GM12878 (cell line): ENCODE results near the gene PPP2R5C. TPM values are rescaled to one million over a fixed set of nuclear protein-coding genes. Genes with fewer than 3 reads are reported as not detected.

ENCODE experiments used
- ATAC-seq: fragments of 200-7000 bp; cut with Tn5 transposase; 3 replicates; pipeline ENCODE4 v1.9.1; 2020; ENCODE audit warnings: mild to moderate bottlenecking, moderate library complexity
- BruUV-seq: library from RNA; stranded (reverse); fragments of 400-500 nt; replicated peaks from 2 replicates; lab custom pipeline; 2021; lab: Mats Ljungman, UMichigan
- CTCF ChIA-PET: fragments of 300-600 bp; sonication (Branson Sonifier 250); formaldehyde crosslinking; extraction: SDS; loops from one replicate; lab custom pipeline; 2021; ENCODE audit warnings: inconsistent platforms; lab: Yijun Ruan, JAX
- POLR2A ChIA-PET: fragments of 350-600 bp; formaldehyde crosslinking; extraction: SDS; loops from one replicate; lab custom pipeline; 2021; ENCODE audit warnings: inconsistent platforms; lab: Charles Lee
- RAD21 ChIA-PET: fragments of 300-600 bp; sonication (Branson Sonifier 250); formaldehyde crosslinking; loops from one replicate; lab custom pipeline; 2023; ENCODE audit warnings: antibody characterized with exemption; ENCODE audit not compliant: unreplicated experiment; lab: Charles Lee
- SMC1A ChIA-PET: fragments of 300-600 bp; sonication (Branson Sonifier 250); formaldehyde crosslinking; loops from one replicate; lab custom pipeline; 2023; ENCODE audit not compliant: unreplicated experiment, uncharacterized antibody; lab: Charles Lee
- DNase-seq: peaks from one replicate; pipeline ENCODE4 v3.0.0-alpha.2; 2011; ENCODE audit warnings: low read depth, low spot score
- FAIRE-seq: peaks from 3 replicates; lab custom pipeline; 2011; peaks lifted over from hg19 to GRCh38; lab: Jason Lieb, UNC
- H2AFZ ChIP-seq: 2 replicates; pipeline ENCODE4 v1.6.0; 2011; ENCODE audit warnings: low read depth, low read length, control low read depth; ENCODE audit not compliant: control insufficient read depth
- H3K27ac ChIP-seq: 2 replicates; pipeline ENCODE4 v1.5.1; 2011; ENCODE audit warnings: control low read depth; ENCODE audit not compliant: control insufficient read depth, insufficient read depth
- H3K27me3 ChIP-seq, 2 experiments: replicated peaks in 1 of 2; 2 replicates each; pipeline versions ENCODE4 v1.6.0 to v1.6.1; 2011; ENCODE audit warnings: low read length in 1 of 2; ENCODE audit not compliant: control insufficient read depth in 2 of 2, insufficient read depth in 2 of 2
- H3K36me3 ChIP-seq, 2 experiments: 2 replicates each; pipeline ENCODE4 v1.5.1; 2011; ENCODE audit warnings: low read length in 1 of 2; ENCODE audit not compliant: control insufficient read depth in 2 of 2, insufficient read depth in 2 of 2
- H3K4me1 ChIP-seq: 2 replicates; pipeline ENCODE4 v1.6.1; 2011; ENCODE audit warnings: mild to moderate bottlenecking, low read length, moderate library complexity, mixed read lengths; ENCODE audit not compliant: control insufficient read depth, insufficient read depth
- H3K4me2 ChIP-seq: 2 replicates; pipeline ENCODE4 v1.6.0; 2011; ENCODE audit warnings: control low read depth; ENCODE audit not compliant: control insufficient read depth, insufficient read depth
- H3K4me3 ChIP-seq: fragments of 200-600 bp; sonication (generic); 2 replicates; pipeline ENCODE4 v1.5.1; 2016
- H3K79me2 ChIP-seq: 2 replicates; pipeline ENCODE4 v1.6.0; 2011; ENCODE audit warnings: low read length; ENCODE audit not compliant: control insufficient read depth, insufficient read depth
- H3K9ac ChIP-seq: 2 replicates; pipeline ENCODE4 v1.8.0; 2011; ENCODE audit warnings: low read length, control low read depth, mixed read lengths; ENCODE audit not compliant: control insufficient read depth, insufficient read depth
- H3K9me3 ChIP-seq: replicated peaks from 3 replicates; pipeline ENCODE4 v1.5.1; 2011; ENCODE audit warnings: mild to moderate bottlenecking, low read length; ENCODE audit not compliant: control insufficient read depth, insufficient read depth
- H4K20me1 ChIP-seq: 2 replicates; pipeline ENCODE4 v1.6.0; 2011; ENCODE audit not compliant: control insufficient read depth, insufficient read depth
- BHLHE40 ChIP-seq, 2 experiments: fragments of 450-650 bp in 1 of 2; IDR thresholded peaks; 2 replicates each; pipeline ENCODE4 v1.6.1; 2011 to 2017; ENCODE audit warnings: low read depth in 2 of 2, borderline replicate concordance in 1 of 2, improper control_type of control experiment in 1 of 2, low read length in 1 of 2, mild to moderate bottlenecking in 1 of 2
- DPF2 ChIP-seq: fragments of 450-650 bp; IDR thresholded peaks from 2 replicates; pipeline ENCODE4 v1.6.1; 2017; ENCODE audit warnings: mild to moderate bottlenecking
- GATAD2B ChIP-seq: fragments of 450-650 bp; conservative IDR thresholded peaks from 2 replicates; pipeline ENCODE4 v1.6.1; 2017; ENCODE audit warnings: low read depth, mild to moderate bottlenecking, moderate library complexity
- MEF2B ChIP-seq: fragments of 450-650 bp; IDR thresholded peaks from 2 replicates; pipeline ENCODE4 v1.6.1; 2018; ENCODE audit warnings: mild to moderate bottlenecking, moderate library complexity; ENCODE audit not compliant: partially characterized antibody, poor library complexity, severe bottlenecking
- TARDBP ChIP-seq: IDR thresholded peaks from 2 replicates; pipeline ENCODE4 v1.6.1; 2016; ENCODE audit warnings: borderline replicate concordance
- TCF7 ChIP-seq: IDR thresholded peaks from 2 replicates; pipeline ENCODE4 v1.6.1; 2014; ENCODE audit warnings: antibody characterized with exemption, borderline replicate concordance
- USF1 ChIP-seq: IDR thresholded peaks from 2 replicates; pipeline ENCODE4 v1.6.1; 2011; ENCODE audit warnings: borderline replicate concordance, low read depth, mild to moderate bottlenecking, moderate library complexity, mixed read lengths, low read length; ENCODE audit not compliant: insufficient read depth; ENCODE audit errors: extremely low read length
- YY1 ChIP-seq: IDR thresholded peaks from 2 replicates; pipeline ENCODE4 v1.6.1; 2011; ENCODE audit warnings: low read depth, mild to moderate bottlenecking, low read length
- WGBS: methylation state at CpG from one replicate; pipeline ENCODE4 v1.1.6; 2016; ENCODE audit warnings: low lambda C conversion rate; ENCODE audit not compliant: insufficient replicate concordance, insufficient coverage; ENCODE audit errors: missing lambda C conversion rate; 5-methylcytosine and 5-hydroxymethylcytosine counted together
- in situ Hi-C: fragments of 300-500 bp; cut with MboI; formaldehyde crosslinking; loops from 9 replicates; pipeline ENCODE4 v1.14.3; 2018; ENCODE audit warnings: mixed read lengths
- intact Hi-C: fragments of 100-400 bp; cut with micrococcal nuclease; formaldehyde crosslinking; loops from one replicate; pipeline ENCODE4 v1.14.2; 2022; ENCODE audit not compliant: unreplicated experiment
- polyA plus RNA-seq, 11 experiments: library from polyadenylated mRNA; depleted of rRNA in 4 of 11; unstranded in 6 of 11; stranded (reverse) in 5 of 11; fragments of >200 nt; fragmentation: Nextera tagmentation in 4 of 11; fragmentation: Illumina TruSeq in 1 of 11; extraction: Ambion mirVana in 4 of 11; extraction: Trizol in 1 of 11; gene quantifications; 1 replicate in 1 of 11; 2 replicates in 10 of 11; pipeline versions ENCODE4 v1.2.1 to v1.2.3, GENCODE V29; 2011 to 2016; ENCODE audit warnings: inconsistent platforms in 2 of 11, missing spikeins in 2 of 11, low read depth in 1 of 11
- total RNA-seq, 4 experiments: library from RNA; depleted of rRNA in 3 of 4; stranded (reverse); fragments of >200 nt in 3 of 4; fragmentation: Illumina TruSeq in 1 of 4; extraction: Trizol in 1 of 4; gene quantifications; 2 replicates each; pipeline versions ENCODE4 v1.2.1 to v1.2.3, GENCODE V29; 2013 to 2021
- TF ChIP-seq, protein P1 (sequence below): fragments of 450-650 bp; IDR thresholded peaks from 2 replicates; pipeline ENCODE4 v1.6.1; 2016; ENCODE audit warnings: mild to moderate bottlenecking, moderate library complexity, borderline replicate concordance
- TF ChIP-seq, protein P2 (sequence below): fragments of 450-650 bp; IDR thresholded peaks from 2 replicates; pipeline ENCODE4 v1.6.1; 2018; ENCODE audit warnings: mild to moderate bottlenecking, low read depth, moderate library complexity; ENCODE audit not compliant: partially characterized antibody
- TF ChIP-seq, protein P3 (sequence below): fragments of 450-650 bp; IDR thresholded peaks from 2 replicates; pipeline ENCODE4 v1.6.1; 2016; ENCODE audit warnings: mild to moderate bottlenecking

Gene PPP2R5C
- total and polyA plus RNA-seq, 10 of the 15 experiments (the other 5 are each of a cell fraction or from before 2014, with no cell fraction given), result 106 to 199 (median 144) TPM

DNA sequence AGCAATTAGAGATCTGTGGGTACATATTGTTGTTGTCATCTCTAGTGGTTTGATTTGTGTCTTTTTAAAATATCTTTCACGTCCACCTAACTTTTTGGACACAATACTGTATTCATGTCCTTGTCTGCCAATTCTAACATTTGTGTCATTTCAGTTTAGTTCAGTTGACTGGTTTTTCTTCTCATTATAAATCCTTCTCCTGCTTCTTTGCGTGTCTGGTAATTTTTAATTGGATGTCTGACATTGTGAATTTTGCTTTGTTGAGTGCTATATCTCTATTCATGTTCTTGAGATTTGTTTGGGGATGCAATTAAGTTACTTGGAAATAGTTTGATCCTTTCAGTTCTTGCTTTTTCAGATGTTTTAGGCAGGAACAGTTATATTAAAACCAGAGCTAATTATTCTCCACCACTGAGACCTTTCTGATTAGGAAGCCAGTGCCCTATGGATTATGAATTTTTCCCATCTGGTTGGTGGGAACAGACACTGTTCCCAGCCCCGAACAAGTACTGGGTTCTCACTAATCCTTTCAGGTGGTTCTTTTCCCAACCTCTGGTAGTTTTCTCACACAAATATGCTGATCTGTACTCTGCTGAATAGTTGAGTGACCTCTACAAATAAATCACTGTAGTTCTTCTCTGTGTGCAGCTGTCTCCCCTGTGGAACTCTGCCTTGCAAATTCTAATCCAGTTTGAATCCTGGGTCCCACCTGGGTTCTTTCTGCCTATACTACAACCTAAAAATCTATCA is 111.7 kb downstream of the PPP2R5C start (continued):
- TF ChIP-seq, protein P1, sequence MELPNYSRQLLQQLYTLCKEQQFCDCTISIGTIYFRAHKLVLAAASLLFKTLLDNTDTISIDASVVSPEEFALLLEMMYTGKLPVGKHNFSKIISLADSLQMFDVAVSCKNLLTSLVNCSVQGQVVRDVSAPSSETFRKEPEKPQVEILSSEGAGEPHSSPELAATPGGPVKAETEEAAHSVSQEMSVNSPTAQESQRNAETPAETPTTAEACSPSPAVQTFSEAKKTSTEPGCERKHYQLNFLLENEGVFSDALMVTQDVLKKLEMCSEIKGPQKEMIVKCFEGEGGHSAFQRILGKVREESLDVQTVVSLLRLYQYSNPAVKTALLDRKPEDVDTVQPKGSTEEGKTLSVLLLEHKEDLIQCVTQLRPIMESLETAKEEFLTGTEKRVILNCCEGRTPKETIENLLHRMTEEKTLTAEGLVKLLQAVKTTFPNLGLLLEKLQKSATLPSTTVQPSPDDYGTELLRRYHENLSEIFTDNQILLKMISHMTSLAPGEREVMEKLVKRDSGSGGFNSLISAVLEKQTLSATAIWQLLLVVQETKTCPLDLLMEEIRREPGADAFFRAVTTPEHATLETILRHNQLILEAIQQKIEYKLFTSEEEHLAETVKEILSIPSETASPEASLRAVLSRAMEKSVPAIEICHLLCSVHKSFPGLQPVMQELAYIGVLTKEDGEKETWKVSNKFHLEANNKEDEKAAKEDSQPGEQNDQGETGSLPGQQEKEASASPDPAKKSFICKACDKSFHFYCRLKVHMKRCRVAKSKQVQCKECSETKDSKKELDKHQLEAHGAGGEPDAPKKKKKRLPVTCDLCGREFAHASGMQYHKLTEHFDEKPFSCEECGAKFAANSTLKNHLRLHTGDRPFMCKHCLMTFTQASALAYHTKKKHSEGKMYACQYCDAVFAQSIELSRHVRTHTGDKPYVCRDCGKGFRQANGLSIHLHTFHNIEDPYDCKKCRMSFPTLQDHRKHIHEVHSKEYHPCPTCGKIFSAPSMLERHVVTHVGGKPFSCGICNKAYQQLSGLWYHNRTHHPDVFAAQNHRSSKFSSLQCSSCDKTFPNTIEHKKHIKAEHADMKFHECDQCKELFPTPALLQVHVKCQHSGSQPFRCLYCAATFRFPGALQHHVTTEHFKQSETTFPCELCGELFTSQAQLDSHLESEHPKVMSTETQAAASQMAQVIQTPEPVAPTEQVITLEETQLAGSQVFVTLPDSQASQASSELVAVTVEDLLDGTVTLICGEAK, result no peak
- TF ChIP-seq, protein P2, sequence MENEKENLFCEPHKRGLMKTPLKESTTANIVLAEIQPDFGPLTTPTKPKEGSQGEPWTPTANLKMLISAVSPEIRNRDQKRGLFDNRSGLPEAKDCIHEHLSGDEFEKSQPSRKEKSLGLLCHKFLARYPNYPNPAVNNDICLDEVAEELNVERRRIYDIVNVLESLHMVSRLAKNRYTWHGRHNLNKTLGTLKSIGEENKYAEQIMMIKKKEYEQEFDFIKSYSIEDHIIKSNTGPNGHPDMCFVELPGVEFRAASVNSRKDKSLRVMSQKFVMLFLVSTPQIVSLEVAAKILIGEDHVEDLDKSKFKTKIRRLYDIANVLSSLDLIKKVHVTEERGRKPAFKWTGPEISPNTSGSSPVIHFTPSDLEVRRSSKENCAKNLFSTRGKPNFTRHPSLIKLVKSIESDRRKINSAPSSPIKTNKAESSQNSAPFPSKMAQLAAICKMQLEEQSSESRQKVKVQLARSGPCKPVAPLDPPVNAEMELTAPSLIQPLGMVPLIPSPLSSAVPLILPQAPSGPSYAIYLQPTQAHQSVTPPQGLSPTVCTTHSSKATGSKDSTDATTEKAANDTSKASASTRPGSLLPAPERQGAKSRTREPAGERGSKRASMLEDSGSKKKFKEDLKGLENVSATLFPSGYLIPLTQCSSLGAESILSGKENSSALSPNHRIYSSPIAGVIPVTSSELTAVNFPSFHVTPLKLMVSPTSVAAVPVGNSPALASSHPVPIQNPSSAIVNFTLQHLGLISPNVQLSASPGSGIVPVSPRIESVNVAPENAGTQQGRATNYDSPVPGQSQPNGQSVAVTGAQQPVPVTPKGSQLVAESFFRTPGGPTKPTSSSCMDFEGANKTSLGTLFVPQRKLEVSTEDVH, result no peak

GRCh38 chr14:101873991-101874390 is 112.5 kb downstream of the PPP2R5C start:
- POLR2A ChIA-PET, result interaction anchor here (1.2 kb wide), 1 partner anchor 61 kb away, joined by 3 read pairs; no protein-coding TSS in a partner anchor
- no peak overlapping the region for H3K4me2 ChIP-seq
- H3K4me1 ChIP-seq, result peaks cover 39% of the 10 kb centered on the region
- in situ Hi-C loops (no loop called here), intact Hi-C loops (no loop called here)
- no TSS peak for BruUV-seq
- no peak overlapping the region for H2AFZ ChIP-seq
- CTCF ChIA-PET, result no interaction called here
- H3K4me3 ChIP-seq, result no peak overlapping the region
- no peaks in the 10 kb centered on the region for H4K20me1 ChIP-seq
- no peak overlapping the region for H3K27ac ChIP-seq
- H3K36me3 ChIP-seq, result peaks cover 0 to 5% of the 10 kb centered on the region in 2 experiments; a peak in 3 of 4 replicates
- H3K27me3 ChIP-seq, result no peaks in the 10 kb centered on the region
- FAIRE-seq (peak; percentile 27), DNase-seq (no peak), ATAC-seq (no peak)
- 93% methylated on average over 4 of the region's 4 CpGs for WGBS
- RAD21 ChIA-PET, result interaction anchor here (2.2 kb wide), 1 partner anchor 64 kb away, joined by 14 read pairs; no protein-coding TSS in a partner anchor
- H3K79me2 ChIP-seq, result peaks cover 58% of the 10 kb centered on the region
- SMC1A ChIA-PET, result interaction anchor here (0.7 to 2.5 kb wide), 4 partner anchors 21 to 165 kb away, joined by 3 to 11 read pairs (median 6); no protein-coding TSS in a partner anchor
- H3K9ac ChIP-seq, result no peak overlapping the region
- H3K9me3 ChIP-seq, result no peaks in the 10 kb centered on the region
- TF ChIP-seq BHLHE40 (IDR thresholded peaks at IDR 0.05; ENCODE audit: borderline replicate concordance in 1 of 2, low read depth in 2 of 2, low read length in 1 of 2) (no peak), YY1 (no peak), GATAD2B (no peak), MEF2B (no peak), TCF7 (no peak), DPF2 (no peak), TARDBP (no peak), USF1 (no peak)
- TF ChIP-seq, protein P3, sequence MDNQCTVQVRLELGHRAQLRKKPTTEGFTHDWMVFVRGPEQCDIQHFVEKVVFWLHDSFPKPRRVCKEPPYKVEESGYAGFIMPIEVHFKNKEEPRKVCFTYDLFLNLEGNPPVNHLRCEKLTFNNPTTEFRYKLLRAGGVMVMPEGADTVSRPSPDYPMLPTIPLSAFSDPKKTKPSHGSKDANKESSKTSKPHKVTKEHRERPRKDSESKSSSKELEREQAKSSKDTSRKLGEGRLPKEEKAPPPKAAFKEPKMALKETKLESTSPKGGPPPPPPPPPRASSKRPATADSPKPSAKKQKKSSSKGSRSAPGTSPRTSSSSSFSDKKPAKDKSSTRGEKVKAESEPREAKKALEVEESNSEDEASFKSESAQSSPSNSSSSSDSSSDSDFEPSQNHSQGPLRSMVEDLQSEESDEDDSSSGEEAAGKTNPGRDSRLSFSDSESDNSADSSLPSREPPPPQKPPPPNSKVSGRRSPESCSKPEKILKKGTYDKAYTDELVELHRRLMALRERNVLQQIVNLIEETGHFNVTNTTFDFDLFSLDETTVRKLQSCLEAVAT, result no peak
